ENCODE results near the gene KIZ.

Gene KIZ

GRCh38 chr20:21092806-21093205 lies 33.1 kb upstream of the KIZ start:
- Histone ChIP-seq H3K36me3 (ENCODE audit: insufficient read depth, low read length) (no peaks in the 10 kb centered on the region), H3K4me3 (no peak overlapping the region), H3K27ac (no peak overlapping the region), H3K9me3 (ENCODE audit: low read depth, low read length) (no peaks in the 10 kb centered on the region), H3K9ac (ENCODE audit: insufficient read length) (no peak overlapping the region)
- TF ChIP-seq FOXP2 (optimal IDR thresholded peaks at IDR 0.05; ENCODE audit: control extremely low read depth, extremely low read length, insufficient read depth) (no peak), EZH2 (IDR thresholded peaks at IDR 0.05) (no peak), POLR2AphosphoS5 (IDR thresholded peaks at IDR 0.05; ENCODE audit: borderline replicate concordance, low read depth, low read length) (no peak)
- no peak for DNase-seq (ENCODE audit: low read depth, low spot score)

GRCh38 chr20:21096321-21097043 lies 29.4 kb upstream of the KIZ start:
- DNase-seq (ENCODE audit: low read depth, low spot score), result no peak
- H3K36me3 ChIP-seq (ENCODE audit: insufficient read depth, low read length), result no peaks in the 10 kb centered on the region
- H3K4me3 ChIP-seq, result no peak overlapping the region
- no peak overlapping the region for H3K9ac ChIP-seq (ENCODE audit: insufficient read length)
- TF ChIP-seq FOXP2 (optimal IDR thresholded peaks at IDR 0.05; ENCODE audit: control extremely low read depth, extremely low read length, insufficient read depth), result no peak
- TF ChIP-seq POLR2AphosphoS5 (IDR thresholded peaks at IDR 0.05; ENCODE audit: borderline replicate concordance, low read depth, low read length), result no peak
- no peak for TF ChIP-seq EZH2 (IDR thresholded peaks at IDR 0.05)
- no peaks in the 10 kb centered on the region for H3K9me3 ChIP-seq (ENCODE audit: low read depth, low read length)
- H3K27ac ChIP-seq, result no peak overlapping the region

- no peaks in the 10 kb centered on the region for H3K36me3 ChIP-seq (ENCODE audit: insufficient read depth, low read length)
- no peak overlapping the region for H3K27ac ChIP-seq
- no peaks in the 10 kb centered on the region for H3K9me3 ChIP-seq (ENCODE audit: low read depth, low read length)
- TF ChIP-seq FOXP2 (optimal IDR thresholded peaks at IDR 0.05; ENCODE audit: control extremely low read depth, extremely low read length, insufficient read depth) (no peak), POLR2AphosphoS5 (IDR thresholded peaks at IDR 0.05; ENCODE audit: borderline replicate concordance, low read depth, low read length) (no peak), EZH2 (IDR thresholded peaks at IDR 0.05) (no peak)
- DNase-seq (ENCODE audit: low read depth, low spot score), result no peak
- H3K9ac ChIP-seq (ENCODE audit: insufficient read length), result no peak overlapping the region
- H3K4me3 ChIP-seq, result no peak overlapping the region
These were observed 25.9 kb upstream of the KIZ start for GRCh38 chr20:21099751-21100577.

- Histone ChIP-seq H3K9ac (ENCODE audit: insufficient read length) (no peak overlapping the region), H3K36me3 (ENCODE audit: insufficient read depth, low read length) (no peaks in the 10 kb centered on the region), H3K27ac (no peak overlapping the region), H3K9me3 (ENCODE audit: low read depth, low read length) (no peaks in the 10 kb centered on the region), H3K4me3 (no peak overlapping the region)
- DNase-seq (ENCODE audit: low read depth, low spot score), result no peak
- TF ChIP-seq FOXP2 (optimal IDR thresholded peaks at IDR 0.05; ENCODE audit: control extremely low read depth, extremely low read length, insufficient read depth) (no peak), EZH2 (IDR thresholded peaks at IDR 0.05) (no peak), POLR2AphosphoS5 (IDR thresholded peaks at IDR 0.05; ENCODE audit: borderline replicate concordance, low read depth, low read length) (no peak)
These were observed 25.1 kb upstream of the KIZ start for GRCh38 chr20:21100578-21101452.

- no peak overlapping the region for H3K9ac ChIP-seq (ENCODE audit: insufficient read length)
- H3K9me3 ChIP-seq (ENCODE audit: low read depth, low read length), result no peaks in the 10 kb centered on the region
- no peaks in the 10 kb centered on the region for H3K36me3 ChIP-seq (ENCODE audit: insufficient read depth, low read length)
- no peak for DNase-seq (ENCODE audit: low read depth, low spot score)
- H3K27ac ChIP-seq, result no peak overlapping the region
- H3K4me3 ChIP-seq, result no peak overlapping the region
- no peak for TF ChIP-seq EZH2 (IDR thresholded peaks at IDR 0.05)
- TF ChIP-seq POLR2AphosphoS5 (IDR thresholded peaks at IDR 0.05; ENCODE audit: borderline replicate concordance, low read depth, low read length), result no peak
- no peak for TF ChIP-seq FOXP2 (optimal IDR thresholded peaks at IDR 0.05; ENCODE audit: control extremely low read depth, extremely low read length, insufficient read depth)
These were observed 24.4 kb upstream of the KIZ start for GRCh38 chr20:21101453-21101931.

GRCh38 chr20:21101932-21102575 lies 23.8 kb upstream of the KIZ start:
- no peak overlapping the region for H3K4me3 ChIP-seq
- H3K9ac ChIP-seq (ENCODE audit: insufficient read length), result no peak overlapping the region
- no peaks in the 10 kb centered on the region for H3K9me3 ChIP-seq (ENCODE audit: low read depth, low read length)
- DNase-seq (ENCODE audit: low read depth, low spot score), result no peak
- H3K27ac ChIP-seq, result no peak overlapping the region
- TF ChIP-seq POLR2AphosphoS5 (IDR thresholded peaks at IDR 0.05; ENCODE audit: borderline replicate concordance, low read depth, low read length), result no peak; the same call in 1 of the 2 replicates
- no peak for TF ChIP-seq FOXP2 (optimal IDR thresholded peaks at IDR 0.05; ENCODE audit: control extremely low read depth, extremely low read length, insufficient read depth)
- H3K36me3 ChIP-seq (ENCODE audit: insufficient read depth, low read length), result no peaks in the 10 kb centered on the region

- H3K9ac ChIP-seq (ENCODE audit: insufficient read length), result no peak overlapping the region
- no peaks in the 10 kb centered on the region for H3K9me3 ChIP-seq (ENCODE audit: low read depth, low read length)
- TF ChIP-seq FOXP2 (optimal IDR thresholded peaks at IDR 0.05; ENCODE audit: control extremely low read depth, extremely low read length, insufficient read depth) (no peak), EZH2 (IDR thresholded peaks at IDR 0.05) (no peak), POLR2AphosphoS5 (IDR thresholded peaks at IDR 0.05; ENCODE audit: borderline replicate concordance, low read depth, low read length) (no peak)
- no peaks in the 10 kb centered on the region for H3K36me3 ChIP-seq (ENCODE audit: insufficient read depth, low read length)
- no peak for DNase-seq (ENCODE audit: low read depth, low spot score)
- H3K27ac ChIP-seq, result no peak overlapping the region
- H3K4me3 ChIP-seq, result no peak overlapping the region
These were observed 23.1 kb upstream of the KIZ start for GRCh38 chr20:21102603-21103311.

All from SK-N-MC (cell line).